ENCODE results near the gene MAT1A. TPM values are rescaled to one million over a fixed set of nuclear protein-coding genes. Genes with fewer than 3 reads are reported as not detected.

Gene MAT1A
- total and polyA plus RNA-seq, 7 donors: 0.49 TPM; not detected in 6

GRCh38 chr10:80274396-80275134 lies 14.9 kb downstream of the MAT1A start:
- H3K27ac ChIP-seq: no peak overlapping the region
- no peak for DNase-seq
- H3K4me1 ChIP-seq: no peaks in the 10 kb centered on the region
- intact Hi-C loops (cut with DNase I): no loop called here
- no peaks in the 10 kb centered on the region for H3K36me3 ChIP-seq (ENCODE audit: insufficient read depth in 1 of 2, low read depth in 1 of 2)
- H3K9me3 ChIP-seq: no peaks in the 10 kb centered on the region
- no peak overlapping the region for H3K4me3 ChIP-seq
- H3K27me3 ChIP-seq (ENCODE audit: insufficient read depth in 3 of 3, low read length in 2 of 3): no peaks in the 10 kb centered on the region
- 88 to 92% (median 91%) methylated on average over 18 of the region's 18 CpGs for WGBS, 3 donors
- no peak for ATAC-seq
- TF ChIP-seq, protein P1, sequence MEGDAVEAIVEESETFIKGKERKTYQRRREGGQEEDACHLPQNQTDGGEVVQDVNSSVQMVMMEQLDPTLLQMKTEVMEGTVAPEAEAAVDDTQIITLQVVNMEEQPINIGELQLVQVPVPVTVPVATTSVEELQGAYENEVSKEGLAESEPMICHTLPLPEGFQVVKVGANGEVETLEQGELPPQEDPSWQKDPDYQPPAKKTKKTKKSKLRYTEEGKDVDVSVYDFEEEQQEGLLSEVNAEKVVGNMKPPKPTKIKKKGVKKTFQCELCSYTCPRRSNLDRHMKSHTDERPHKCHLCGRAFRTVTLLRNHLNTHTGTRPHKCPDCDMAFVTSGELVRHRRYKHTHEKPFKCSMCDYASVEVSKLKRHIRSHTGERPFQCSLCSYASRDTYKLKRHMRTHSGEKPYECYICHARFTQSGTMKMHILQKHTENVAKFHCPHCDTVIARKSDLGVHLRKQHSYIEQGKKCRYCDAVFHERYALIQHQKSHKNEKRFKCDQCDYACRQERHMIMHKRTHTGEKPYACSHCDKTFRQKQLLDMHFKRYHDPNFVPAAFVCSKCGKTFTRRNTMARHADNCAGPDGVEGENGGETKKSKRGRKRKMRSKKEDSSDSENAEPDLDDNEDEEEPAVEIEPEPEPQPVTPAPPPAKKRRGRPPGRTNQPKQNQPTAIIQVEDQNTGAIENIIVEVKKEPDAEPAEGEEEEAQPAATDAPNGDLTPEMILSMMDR (IDR thresholded peaks at IDR 0.05): no peak

DNA sequence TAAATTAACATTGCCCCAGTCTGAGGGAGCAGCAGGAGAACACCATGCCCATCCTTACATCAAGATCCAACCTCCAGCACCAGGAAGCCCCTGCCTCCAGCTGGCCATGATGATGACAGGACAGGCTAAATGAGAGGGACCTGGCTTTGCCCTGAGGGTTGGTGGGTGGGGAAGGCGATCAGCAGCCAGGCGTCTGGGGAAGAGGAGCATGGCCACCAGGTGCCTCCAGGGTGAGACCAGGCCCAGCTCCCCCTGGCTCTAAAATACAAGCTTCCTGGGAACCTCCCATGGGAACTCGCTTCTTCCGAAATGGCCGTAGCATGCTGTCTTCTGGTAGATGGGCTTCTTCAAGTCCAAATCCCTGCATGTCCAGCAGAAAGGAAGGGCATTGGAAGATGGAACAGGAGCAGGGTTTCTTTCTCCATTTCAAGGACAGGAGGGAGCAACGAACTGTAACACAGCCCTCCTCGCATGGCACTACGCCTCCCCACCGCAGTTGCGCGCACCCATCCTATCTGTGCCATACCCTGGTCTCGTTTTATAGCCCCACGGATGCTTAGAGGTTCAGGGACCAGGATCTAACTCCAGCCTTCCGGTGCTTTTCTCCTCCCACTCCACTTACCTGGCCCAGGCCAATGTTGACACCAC lies 15.8 kb downstream of the MAT1A start:
- intact Hi-C loops (cut with DNase I): no loop called here
- no peaks in the 10 kb centered on the region for H3K4me1 ChIP-seq
- DNase-seq: no peak
- H3K36me3 ChIP-seq (ENCODE audit: insufficient read depth in 1 of 2, low read depth in 1 of 2): no peaks in the 10 kb centered on the region
- 88 to 90% (median 89%) methylated on average over 14 of the region's 14 CpGs for WGBS, 3 donors
- no peak overlapping the region for H3K27ac ChIP-seq
- no peak for ATAC-seq
- TF ChIP-seq, protein P1 (IDR thresholded peaks at IDR 0.05): no peak
- no peak overlapping the region for H3K4me3 ChIP-seq
- no peaks in the 10 kb centered on the region for H3K27me3 ChIP-seq (ENCODE audit: insufficient read depth in 3 of 3, low read length in 2 of 3)
- no peaks in the 10 kb centered on the region for H3K9me3 ChIP-seq

DNA sequence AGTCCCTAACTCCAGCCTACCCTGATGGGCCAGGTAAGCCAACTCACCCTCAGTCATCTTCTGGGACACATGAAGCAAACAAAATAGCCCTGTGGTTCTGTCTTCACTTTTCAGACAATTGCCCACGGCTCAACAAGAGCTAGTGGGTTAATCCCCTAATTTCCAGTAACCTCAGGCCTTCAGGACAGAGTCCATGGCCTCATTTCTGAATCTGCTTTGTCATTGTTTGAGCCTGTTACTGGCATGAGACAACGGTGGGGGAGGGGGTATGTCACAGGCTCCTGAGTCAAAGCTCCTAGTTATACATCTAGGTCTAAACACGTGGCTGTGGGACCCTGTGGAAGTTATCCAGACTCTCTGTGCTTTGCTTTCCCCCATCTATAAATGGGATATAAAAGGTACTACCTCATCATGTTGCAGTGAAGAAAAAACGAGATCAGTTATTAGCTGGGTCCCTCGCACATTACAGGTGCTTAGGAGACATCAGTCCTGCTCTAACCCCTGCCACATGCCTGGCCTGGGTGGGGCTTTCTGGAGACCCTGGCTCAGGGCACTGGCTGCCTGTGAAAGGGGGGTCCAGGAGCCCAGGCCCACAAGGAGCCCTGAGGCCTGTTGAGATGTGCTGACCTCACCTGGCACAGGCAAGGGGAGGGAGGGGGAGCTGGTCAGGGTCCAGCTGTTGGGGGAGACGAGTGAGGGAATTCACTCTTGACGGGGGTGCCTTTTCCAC lies 16.5 kb downstream of the MAT1A start:
- Histone ChIP-seq H3K27me3 (ENCODE audit: insufficient read depth in 3 of 3, low read length in 2 of 3) (no peaks in the 10 kb centered on the region), H3K4me1 (no peaks in the 10 kb centered on the region), H3K4me3 (no peak overlapping the region), H3K9me3 (no peaks in the 10 kb centered on the region), H3K36me3 (ENCODE audit: insufficient read depth in 1 of 2, low read depth in 1 of 2) (no peaks in the 10 kb centered on the region), H3K27ac (no peak overlapping the region)
- ATAC-seq: no peak
- intact Hi-C loops (cut with DNase I): no loop called here
- TF ChIP-seq, protein P1 (IDR thresholded peaks at IDR 0.05): no peak
- DNase-seq: no peak
- WGBS, 3 donors: 70 to 76% (median 72%) methylated on average over 7 of the region's 7 CpGs

GRCh38 chr10:80271416-80271815 lies 18.0 kb downstream of the MAT1A start:
- 64 to 68% (median 68%) methylated on average over 5 of the region's 5 CpGs for WGBS, 3 donors
- Histone ChIP-seq H3K27me3 (ENCODE audit: insufficient read depth in 3 of 3, low read length in 2 of 3) (no peaks in the 10 kb centered on the region), H3K27ac (no peak overlapping the region), H3K36me3 (ENCODE audit: insufficient read depth in 1 of 2, low read depth in 1 of 2) (no peaks in the 10 kb centered on the region), H3K9me3 (no peaks in the 10 kb centered on the region), H3K4me1 (no peaks in the 10 kb centered on the region), H3K4me3 (no peak overlapping the region)
- intact Hi-C loops (cut with DNase I): no loop called here
- ATAC-seq: no peak
- no peak for DNase-seq
- TF ChIP-seq, protein P1 (IDR thresholded peaks at IDR 0.05): no peak

Measured in psoas muscle (tissue), 8 donors.